HEK293T (cell line): ENCODE measurements around the gene ERC2.

ENCODE experiments used
- FOXK2 ChIP-seq: fragments of 450-650 bp; IDR thresholded peaks from 2 replicates; pipeline ENCODE4 v1.6.1; 2016; ENCODE audit warnings: mild to moderate bottlenecking
- FOXM1 ChIP-seq: fragments of 450-650 bp; IDR thresholded peaks from 2 replicates; pipeline ENCODE4 v1.6.1; 2017; ENCODE audit warnings: mild to moderate bottlenecking, borderline replicate concordance
- L3MBTL2 ChIP-seq: fragments of 450-650 bp; conservative IDR thresholded peaks from 2 replicates; pipeline ENCODE4 v1.6.1; 2016; ENCODE audit warnings: mild to moderate bottlenecking
- PKNOX1 ChIP-seq: fragments of 450-650 bp; IDR thresholded peaks from 2 replicates; pipeline ENCODE4 v1.6.1; 2016
- SP1 ChIP-seq: fragments of 450-650 bp; IDR thresholded peaks from 2 replicates; pipeline ENCODE4 v1.6.1; 2017
- TARDBP ChIP-seq: fragments of 450-650 bp; IDR thresholded peaks from 2 replicates; pipeline ENCODE4 v1.6.1; 2016
- ZNF384 ChIP-seq: fragments of 450-650 bp; IDR thresholded peaks from 2 replicates; pipeline ENCODE4 v1.6.1; 2016

GRCh38 chr3:55690726-55691125 lies 777.5 kb downstream of the ERC2 start:
- TF ChIP-seq ZNF384 (no peak), FOXM1 (no peak), SP1 (no peak), PKNOX1 (no peak), L3MBTL2 (no peak), TARDBP (no peak), FOXK2 (no peak)
